Measurements from ENCODE around the gene ZNF574. TPM values are rescaled to one million over a fixed set of nuclear protein-coding genes. Genes with fewer than 3 reads are reported as not detected.

The ZNF574 gene
- total RNA-seq, 1 experiment from 2014 or later = 26.8 TPM

GRCh38 chr19:42124386-42124901 lies 48.5 kb downstream of the ZNF574 start:
- DNase-seq (ENCODE audit: low spot score) = no peak

GRCh38 chr19:42125536-42125935 lies 49.6 kb downstream of the ZNF574 start:
- DNase-seq (ENCODE audit: low spot score) = no peak

- DNase-seq (ENCODE audit: low spot score) = no peak
These were observed 50.6 kb downstream of the ZNF574 start for GRCh38 chr19:42126574-42126973.

- no peak for DNase-seq (ENCODE audit: low spot score)
These were observed 53.7 kb downstream of the ZNF574 start for GRCh38 chr19:42129399-42130253.

GRCh38 chr19:42130254-42130573 lies 54.2 kb downstream of the ZNF574 start:
- no peak for DNase-seq (ENCODE audit: low spot score)

Other genes starting within 250 kb of the ZNF574 start
- not detected in 2 replicates for gene LYPD4, start 231.5 kb upstream of the ZNF574 start, total RNA-seq (2014; rRNA removed; shearing (Covaris generic))
- gene DMRTC2, start 231.1 kb upstream of the ZNF574 start, total RNA-seq (2014; rRNA removed; shearing (Covaris generic)) = not detected in 2 replicates
- 1,133 and 1,859 TPM in 2 replicates for gene RPS19, start 215.9 kb upstream of the ZNF574 start, total RNA-seq (2014; rRNA removed; shearing (Covaris generic))
- not detected in 2 replicates for gene CD79A, start 198.9 kb upstream of the ZNF574 start, total RNA-seq (2014; rRNA removed; shearing (Covaris generic))
- 72.5 and 108 TPM in 2 replicates for gene ARHGEF1, start 193.0 kb upstream of the ZNF574 start, total RNA-seq (2014; rRNA removed; shearing (Covaris generic))
- gene ERFL, start 147.7 kb upstream of the ZNF574 start, total RNA-seq (2014; rRNA removed; shearing (Covaris generic)) = 0.07 and 0.47 TPM in 2 replicates
- 105 and 138 TPM in 2 replicates for gene RABAC1, start 116.8 kb upstream of the ZNF574 start, total RNA-seq (2014; rRNA removed; shearing (Covaris generic))
- gene ATP1A3, start 81.9 kb upstream of the ZNF574 start, total RNA-seq (2014; rRNA removed; shearing (Covaris generic)) = 0.76 and 0.86 TPM in 2 replicates
- gene GRIK5, start 6.0 kb upstream of the ZNF574 start, total RNA-seq (2014; rRNA removed; shearing (Covaris generic)) = 0.76 and 1.9 TPM in 2 replicates
- gene POU2F2, start 56.3 kb downstream of the ZNF574 start, total RNA-seq (2014; rRNA removed; shearing (Covaris generic)) = 0.05 TPM in 1 of 2 replicates, not detected in the other
- 65.3 and 75.4 TPM in 2 replicates for gene DEDD2, start 141.5 kb downstream of the ZNF574 start, total RNA-seq (2014; rRNA removed; shearing (Covaris generic))
- gene ZNF526, start 144.1 kb downstream of the ZNF574 start, total RNA-seq (2014; rRNA removed; shearing (Covaris generic)) = 12.6 and 20.6 TPM in 2 replicates
- gene GSK3A, start 166.4 kb downstream of the ZNF574 start, total RNA-seq (2014; rRNA removed; shearing (Covaris generic)) = 25.7 and 34.0 TPM in 2 replicates
- gene ERF, start 179.0 kb downstream of the ZNF574 start, total RNA-seq (2014; rRNA removed; shearing (Covaris generic)) = 43.6 and 52.8 TPM in 2 replicates
- 25.3 and 48.5 TPM in 2 replicates for gene CIC, start 193.1 kb downstream of the ZNF574 start, total RNA-seq (2014; rRNA removed; shearing (Covaris generic))
- 2.2 and 3.7 TPM in 2 replicates for gene PRR19, start 226.0 kb downstream of the ZNF574 start, total RNA-seq (2014; rRNA removed; shearing (Covaris generic))
- gene PAFAH1B3, start 226.5 kb downstream of the ZNF574 start, total RNA-seq (2014; rRNA removed; shearing (Covaris generic)) = 144 and 170 TPM in 2 replicates
- not detected in 2 replicates for gene TMEM145, start 237.1 kb downstream of the ZNF574 start, total RNA-seq (2014; rRNA removed; shearing (Covaris generic))
- 11.3 and 11.4 TPM in 2 replicates for gene MEGF8, start 249.5 kb downstream of the ZNF574 start, total RNA-seq (2014; rRNA removed; shearing (Covaris generic))

Data from A172 (cell line).